Suprapubic skin (tissue), 4 donors: ENCODE results near the gene HHAT. TPM values are rescaled to one million over a fixed set of nuclear protein-coding genes. Genes with fewer than 3 reads are reported as not detected.
"Not testable (repeated sequence)": the region's sequence is repeated elsewhere in the genome, so short reads cannot be mapped to it uniquely, and the experiment has no call there.

Source experiments
- DNase-seq, 2 donors: peaks; one replicate each; pipeline ENCODE4 v3.0.0-alpha.2; 2019; ENCODE audit warnings: low spot score in 2 of 2
- H3K27ac ChIP-seq: fragments of 200-600 bp; sonication (generic); one replicate; pipeline ENCODE4 v1.5.1; 2019
- H3K27me3 ChIP-seq: fragments of 200-600 bp; sonication (generic); one replicate; pipeline ENCODE4 v1.5.1; 2019
- H3K36me3 ChIP-seq: fragments of 200-600 bp; sonication (generic); one replicate; pipeline ENCODE4 v1.5.1; 2019
- H3K4me1 ChIP-seq: fragments of 200-600 bp; sonication (generic); one replicate; pipeline ENCODE4 v1.5.1; 2019
- H3K4me3 ChIP-seq: fragments of 200-600 bp; sonication (generic); one replicate; pipeline ENCODE4 v1.5.1; 2019; ENCODE audit warnings: mild to moderate bottlenecking
- H3K9me3 ChIP-seq: fragments of 200-600 bp; sonication (generic); one replicate; pipeline ENCODE4 v1.5.1; 2019
- EP300 ChIP-seq: sonication (generic); formaldehyde crosslinking; IDR thresholded peaks from one replicate; pipeline ENCODE4 v1.6.1; 2017; ENCODE audit warnings: antibody characterized with exemption
- POLR2A ChIP-seq, 2 donors: fragments of 450-650 bp; IDR thresholded peaks; one replicate each; pipeline ENCODE4 v1.6.1; 2017; ENCODE audit warnings: antibody characterized with exemption in 2 of 2, mild to moderate bottlenecking in 2 of 2, moderate library complexity in 2 of 2
- POLR2AphosphoS5 ChIP-seq, 3 donors: sonication (generic); formaldehyde crosslinking; IDR thresholded peaks; one replicate each; pipeline ENCODE4 v1.6.1; 2017; ENCODE audit warnings: antibody characterized with exemption in 3 of 3
- WGBS: methylation state at CpG from one replicate; pipeline ENCODE4 v1.1.5; 2018; 5-methylcytosine and 5-hydroxymethylcytosine counted together
- total RNA-seq, 4 donors: library from RNA; depleted of rRNA; stranded (reverse); fragments of >200 nt; gene quantifications; one replicate each; pipeline ENCODE4 v1.1.0, GENCODE V29; 2016
- TF ChIP-seq, protein P1 (sequence below), 2 donors: fragments of 200-600 bp in 1 of 2; fragments of 450-650 bp in 1 of 2; sonication (generic) in 1 of 2; IDR thresholded peaks; one replicate each; pipeline ENCODE4 v1.5.1; 2016 to 2019; ENCODE audit warnings: antibody characterized with exemption in 2 of 2, mild to moderate bottlenecking in 1 of 2, moderate library complexity in 1 of 2

HHAT gene
- total RNA-seq, 4 donors from 2014 or later = 4.1 to 20.0 (median 9.3) TPM

DNA sequence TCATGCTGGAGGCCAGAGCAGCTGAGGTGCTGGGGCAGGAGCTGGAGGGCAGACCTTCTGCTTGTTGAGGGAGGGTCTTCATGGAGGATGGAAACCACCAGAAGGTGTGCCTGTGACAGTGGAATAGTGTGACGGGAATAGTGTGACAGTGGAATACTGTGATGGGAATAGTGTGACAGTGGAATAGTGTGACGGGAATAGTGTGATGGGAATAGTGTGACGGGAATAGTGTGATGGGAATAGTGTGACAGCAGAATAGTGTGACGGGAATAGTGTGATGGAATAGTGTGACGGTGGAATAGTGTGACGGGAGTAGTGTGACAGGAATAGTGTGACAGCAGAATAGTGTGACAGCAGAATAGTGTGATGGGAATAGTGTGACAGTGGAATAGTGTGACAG is 325.1 kb downstream of the HHAT start:
- Histone ChIP-seq H3K4me3 (no peak overlapping the region), H3K9me3 (peaks cover 6% of the 10 kb centered on the region), H3K4me1 (no peaks in the 10 kb centered on the region), H3K36me3 (no peaks in the 10 kb centered on the region), H3K27ac (no peak overlapping the region), H3K27me3 (no peaks in the 10 kb centered on the region)
- TF ChIP-seq, protein P1, sequence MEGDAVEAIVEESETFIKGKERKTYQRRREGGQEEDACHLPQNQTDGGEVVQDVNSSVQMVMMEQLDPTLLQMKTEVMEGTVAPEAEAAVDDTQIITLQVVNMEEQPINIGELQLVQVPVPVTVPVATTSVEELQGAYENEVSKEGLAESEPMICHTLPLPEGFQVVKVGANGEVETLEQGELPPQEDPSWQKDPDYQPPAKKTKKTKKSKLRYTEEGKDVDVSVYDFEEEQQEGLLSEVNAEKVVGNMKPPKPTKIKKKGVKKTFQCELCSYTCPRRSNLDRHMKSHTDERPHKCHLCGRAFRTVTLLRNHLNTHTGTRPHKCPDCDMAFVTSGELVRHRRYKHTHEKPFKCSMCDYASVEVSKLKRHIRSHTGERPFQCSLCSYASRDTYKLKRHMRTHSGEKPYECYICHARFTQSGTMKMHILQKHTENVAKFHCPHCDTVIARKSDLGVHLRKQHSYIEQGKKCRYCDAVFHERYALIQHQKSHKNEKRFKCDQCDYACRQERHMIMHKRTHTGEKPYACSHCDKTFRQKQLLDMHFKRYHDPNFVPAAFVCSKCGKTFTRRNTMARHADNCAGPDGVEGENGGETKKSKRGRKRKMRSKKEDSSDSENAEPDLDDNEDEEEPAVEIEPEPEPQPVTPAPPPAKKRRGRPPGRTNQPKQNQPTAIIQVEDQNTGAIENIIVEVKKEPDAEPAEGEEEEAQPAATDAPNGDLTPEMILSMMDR (IDR thresholded peaks at IDR 0.05) = no peak
- TF ChIP-seq POLR2A (IDR thresholded peaks at IDR 0.05) = no peak
- TF ChIP-seq EP300 = no peak
- TF ChIP-seq POLR2AphosphoS5 (IDR thresholded peaks at IDR 0.05) = no peak
- 50% methylated on average over 6 of the region's 6 CpGs for WGBS
- DNase-seq = no peak

DNA sequence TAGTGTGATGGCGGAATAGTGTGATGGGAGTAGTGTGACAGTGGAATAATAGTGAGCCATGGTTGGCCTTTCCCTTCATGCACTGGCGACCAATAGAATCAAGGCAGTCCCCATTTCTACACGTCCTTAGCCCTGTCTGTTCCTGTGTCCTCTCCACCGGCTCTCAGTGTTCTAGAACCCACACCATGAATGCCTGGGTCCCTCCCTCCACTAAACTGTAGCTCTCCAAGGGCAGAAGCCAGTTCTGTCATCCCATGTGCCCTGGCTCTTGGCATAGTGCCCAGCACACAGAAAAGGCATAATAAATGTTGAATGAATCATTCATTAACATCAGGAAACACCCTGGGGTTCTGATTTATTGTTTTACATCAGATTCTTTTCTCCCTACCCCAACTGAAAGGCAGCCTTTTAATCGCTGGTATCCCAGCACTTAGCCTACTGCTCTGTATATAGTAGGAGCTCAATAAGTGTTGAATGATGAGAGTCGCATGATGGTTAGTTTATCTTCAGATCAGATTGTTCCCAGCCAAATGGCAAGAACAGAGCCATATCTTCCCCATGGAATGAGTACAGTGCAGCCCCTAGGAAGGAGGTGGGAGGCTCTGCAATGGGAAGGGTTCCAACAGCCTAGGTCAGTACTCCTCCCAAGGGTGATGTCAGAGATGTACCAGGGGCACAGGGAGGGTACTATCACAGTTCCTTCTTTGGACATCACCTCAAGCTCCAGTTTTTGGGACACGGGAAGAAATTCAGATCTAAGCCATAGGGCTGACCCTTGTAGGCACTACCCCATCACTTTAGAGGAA is 325.7 kb downstream of the HHAT start:
- Histone ChIP-seq H3K4me3 (no peak overlapping the region), H3K4me1 (no peaks in the 10 kb centered on the region), H3K9me3 (peaks cover 6% of the 10 kb centered on the region), H3K27me3 (no peaks in the 10 kb centered on the region), H3K36me3 (no peaks in the 10 kb centered on the region), H3K27ac (no peak overlapping the region)
- TF ChIP-seq POLR2A (IDR thresholded peaks at IDR 0.05) (no peak), POLR2AphosphoS5 (IDR thresholded peaks at IDR 0.05) (no peak), EP300 (no peak)
- TF ChIP-seq, protein P1 (IDR thresholded peaks at IDR 0.05) = no peak
- DNase-seq = no peak
- 82% methylated on average over 7 of the region's 7 CpGs for WGBS

DNA sequence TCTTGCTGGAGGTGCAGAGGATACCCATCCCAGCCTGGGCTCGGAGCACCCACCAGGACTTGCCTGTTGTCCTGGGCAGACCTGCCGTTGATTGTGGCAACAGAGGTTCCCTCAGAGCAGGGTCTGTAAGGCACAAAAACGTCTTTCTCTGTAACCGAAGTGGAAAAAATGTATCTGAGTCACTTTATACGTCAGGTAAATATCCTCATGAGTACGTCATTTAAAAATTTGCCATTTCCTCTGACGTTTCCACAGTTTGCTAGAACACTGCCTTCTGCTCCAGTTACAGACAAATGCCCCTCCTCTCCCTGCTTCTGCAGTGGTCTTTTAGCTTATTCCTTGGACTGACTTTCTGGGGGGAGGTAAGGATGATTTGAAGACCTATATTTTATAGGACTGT is 326.8 kb downstream of the HHAT start:
- peaks cover 6% of the 10 kb centered on the region for H3K9me3 ChIP-seq

DNA sequence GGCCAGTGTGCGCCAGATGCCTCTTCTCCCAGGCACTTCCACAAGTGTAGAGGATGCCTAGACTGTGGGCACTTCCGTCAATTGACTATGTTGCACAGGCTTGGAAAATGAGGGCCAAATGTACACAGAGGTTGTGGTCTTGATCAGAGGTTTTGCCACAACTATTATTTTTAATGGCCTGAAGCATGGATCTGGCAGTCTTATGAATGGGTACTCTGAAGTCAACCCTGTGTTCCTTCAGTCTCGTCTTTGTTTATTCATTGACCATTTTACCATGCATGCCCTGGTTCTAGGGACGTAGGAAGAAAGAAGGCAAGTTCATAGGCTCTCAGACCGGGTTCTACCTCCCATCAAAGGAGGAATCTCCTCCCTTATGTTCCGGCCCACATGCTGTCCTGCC is 329.1 kb downstream of the HHAT start:
- H3K4me3 ChIP-seq = no peak overlapping the region
- TF ChIP-seq POLR2AphosphoS5 (IDR thresholded peaks at IDR 0.05) (no peak), EP300 (no peak), POLR2A (IDR thresholded peaks at IDR 0.05) (no peak)
- TF ChIP-seq, protein P1 (IDR thresholded peaks at IDR 0.05) = no peak
- no peaks in the 10 kb centered on the region for H3K4me1 ChIP-seq
- no peaks in the 10 kb centered on the region for H3K27me3 ChIP-seq
- no peak for DNase-seq
- H3K9me3 ChIP-seq = peaks cover 6% of the 10 kb centered on the region
- H3K27ac ChIP-seq = no peak overlapping the region
- no peaks in the 10 kb centered on the region for H3K36me3 ChIP-seq
- 93% methylated on average over 6 of the region's 6 CpGs for WGBS

More for the DNA sequence above, 326.8 kb downstream of the HHAT start:
- WGBS = 81% methylated on average over 7 of the region's 7 CpGs
- Histone ChIP-seq H3K27me3 (no peaks in the 10 kb centered on the region), H3K4me3 (no peak overlapping the region), H3K36me3 (no peaks in the 10 kb centered on the region), H3K4me1 (no peaks in the 10 kb centered on the region), H3K27ac (no peak overlapping the region)
- no peak for DNase-seq
- TF ChIP-seq, protein P1 (IDR thresholded peaks at IDR 0.05) = no peak
- TF ChIP-seq POLR2A (IDR thresholded peaks at IDR 0.05) = no peak
- TF ChIP-seq POLR2AphosphoS5 (IDR thresholded peaks at IDR 0.05) = no peak
- no peak for TF ChIP-seq EP300

DNA sequence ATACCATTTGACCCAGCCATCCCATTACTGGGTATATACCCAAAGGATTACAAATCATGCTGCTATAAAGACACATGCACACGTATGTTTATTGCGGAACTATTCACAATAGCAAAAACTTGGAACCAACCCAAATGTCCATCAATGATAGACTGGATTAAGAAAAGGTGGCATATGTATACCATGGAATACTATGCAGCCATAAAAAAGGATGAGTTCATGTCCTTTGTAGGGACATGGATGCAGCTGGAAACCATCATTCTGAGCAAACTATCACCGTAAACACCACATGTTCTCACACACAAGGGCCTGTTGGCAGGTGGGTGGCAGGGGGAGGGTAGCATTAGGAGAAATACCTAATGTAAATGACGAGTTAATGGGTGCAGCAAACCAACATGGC is 332.8 kb downstream of the HHAT start:
- not testable (repeated sequence) for H3K27me3 ChIP-seq, H3K9me3 ChIP-seq, H3K36me3 ChIP-seq, H3K27ac ChIP-seq, H3K4me1 ChIP-seq, H3K4me3 ChIP-seq, DNase-seq
- 94% methylated on average over 4 of the region's 4 CpGs for WGBS
